Measurements from ENCODE around the gene TNFRSF11A. TPM values are rescaled to one million over a fixed set of nuclear protein-coding genes. Genes with fewer than 3 reads are reported as not detected.

The TNFRSF11A gene
- total RNA-seq, 4 donors from 2014 or later: 1.4 to 3.2 (median 1.8) TPM; not detected in 1

DNA sequence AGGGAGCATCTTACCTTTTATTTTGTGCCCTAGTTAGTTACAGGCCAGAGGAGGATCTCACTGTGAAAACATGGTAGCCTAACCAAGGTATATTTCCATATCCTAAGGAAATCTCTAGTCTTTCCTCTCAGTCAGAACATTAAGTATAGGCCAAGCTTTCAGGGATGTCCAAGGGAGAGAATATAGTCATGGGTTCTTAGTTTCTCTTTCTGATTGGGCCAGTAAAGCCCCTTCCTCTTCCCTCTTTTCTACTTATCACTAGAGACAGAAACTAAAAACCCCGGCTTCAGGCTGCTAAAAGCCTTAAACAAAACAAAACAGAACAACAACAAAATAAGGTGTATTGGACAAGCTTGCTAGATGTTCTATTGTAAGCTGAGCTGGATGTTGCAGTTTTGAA lies 44.3 kb upstream of the TNFRSF11A start:
- TF ChIP-seq, protein P1, sequence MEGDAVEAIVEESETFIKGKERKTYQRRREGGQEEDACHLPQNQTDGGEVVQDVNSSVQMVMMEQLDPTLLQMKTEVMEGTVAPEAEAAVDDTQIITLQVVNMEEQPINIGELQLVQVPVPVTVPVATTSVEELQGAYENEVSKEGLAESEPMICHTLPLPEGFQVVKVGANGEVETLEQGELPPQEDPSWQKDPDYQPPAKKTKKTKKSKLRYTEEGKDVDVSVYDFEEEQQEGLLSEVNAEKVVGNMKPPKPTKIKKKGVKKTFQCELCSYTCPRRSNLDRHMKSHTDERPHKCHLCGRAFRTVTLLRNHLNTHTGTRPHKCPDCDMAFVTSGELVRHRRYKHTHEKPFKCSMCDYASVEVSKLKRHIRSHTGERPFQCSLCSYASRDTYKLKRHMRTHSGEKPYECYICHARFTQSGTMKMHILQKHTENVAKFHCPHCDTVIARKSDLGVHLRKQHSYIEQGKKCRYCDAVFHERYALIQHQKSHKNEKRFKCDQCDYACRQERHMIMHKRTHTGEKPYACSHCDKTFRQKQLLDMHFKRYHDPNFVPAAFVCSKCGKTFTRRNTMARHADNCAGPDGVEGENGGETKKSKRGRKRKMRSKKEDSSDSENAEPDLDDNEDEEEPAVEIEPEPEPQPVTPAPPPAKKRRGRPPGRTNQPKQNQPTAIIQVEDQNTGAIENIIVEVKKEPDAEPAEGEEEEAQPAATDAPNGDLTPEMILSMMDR (IDR thresholded peaks at IDR 0.05 in 4 of 5, conservative IDR thresholded peaks at IDR 0.05 in 1 of 5): no peak
- no peak for TF ChIP-seq POLR2A (IDR thresholded peaks at IDR 0.05)
- Histone ChIP-seq H3K27ac (no peak overlapping the region), H3K4me1 (peaks cover 5 to 11% of the 10 kb centered on the region in 2 donors), H3K27me3 (no peaks in the 10 kb centered on the region), H3K36me3 (no peaks in the 10 kb centered on the region), H3K9me3 (no peaks in the 10 kb centered on the region), H3K4me3 (no peak overlapping the region)
- ATAC-seq (no peak), DNase-seq (no peak)
- intact Hi-C loops (cut with DNase I; ENCODE audit: low total_unique reads): no loop called here
- in situ Hi-C loops (cut with MboI; ENCODE audit: low sequenced_read_pairs in 4 of 4): loop anchor here in 1 of 4 donors (25.0 kb wide), 1 partner anchor 282 kb away; no protein-coding TSS in a partner anchor

DNA sequence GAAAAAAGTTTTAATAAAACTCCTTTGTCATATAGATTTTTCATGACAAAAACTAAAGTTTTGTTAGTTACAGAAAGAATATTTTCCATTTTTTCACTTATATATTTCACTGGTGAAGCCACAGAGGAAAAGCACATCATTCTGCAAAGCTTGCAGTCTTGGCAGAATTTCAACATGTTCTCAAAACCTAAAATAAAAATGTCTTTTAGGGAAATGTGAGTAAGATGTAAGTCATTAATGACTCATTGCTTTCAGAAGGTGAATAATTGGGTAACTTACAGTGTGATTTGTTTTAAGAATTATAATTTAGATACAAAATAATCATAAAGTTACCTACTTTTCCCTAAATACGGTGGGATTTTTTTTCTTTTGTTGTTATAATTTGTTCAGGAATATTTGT lies 43.4 kb upstream of the TNFRSF11A start:
- ATAC-seq: no peak
- DNase-seq: no peak
- Histone ChIP-seq H3K27ac (no peak overlapping the region), H3K27me3 (no peaks in the 10 kb centered on the region), H3K4me1 (peaks cover 5 to 11% of the 10 kb centered on the region in 2 donors), H3K4me3 (no peak overlapping the region), H3K9me3 (no peaks in the 10 kb centered on the region), H3K36me3 (no peaks in the 10 kb centered on the region)
- TF ChIP-seq, protein P1 (IDR thresholded peaks at IDR 0.05 in 4 of 5, conservative IDR thresholded peaks at IDR 0.05 in 1 of 5): no peak
- TF ChIP-seq POLR2A (IDR thresholded peaks at IDR 0.05): no peak
- intact Hi-C loops (cut with DNase I; ENCODE audit: low total_unique reads) (no loop called here), in situ Hi-C loops (cut with MboI; ENCODE audit: low sequenced_read_pairs in 4 of 4) (loop anchor here in 1 of 4 donors (25.0 kb wide), 1 partner anchor 281 kb away; no protein-coding TSS in a partner anchor)

DNA sequence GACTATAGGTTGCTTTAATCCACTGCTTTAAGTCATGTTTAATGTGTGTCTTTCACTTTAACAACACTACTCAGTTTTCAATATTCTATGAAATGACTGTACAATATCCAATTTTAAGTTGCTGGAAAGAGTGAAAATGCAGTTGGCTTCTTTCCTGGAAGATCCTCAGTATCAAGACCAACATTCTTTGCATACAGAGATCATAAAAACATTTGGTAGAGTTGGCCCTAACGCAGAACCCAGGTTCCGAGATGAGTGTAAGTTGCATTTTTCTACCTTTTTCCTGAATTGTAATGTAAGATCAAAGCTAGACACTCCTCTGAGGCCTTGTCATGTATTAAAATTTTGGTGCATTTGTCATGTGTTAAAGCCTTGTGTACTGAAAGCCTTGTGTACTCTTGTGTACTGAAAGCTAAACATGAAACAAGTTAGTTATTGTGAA lies 42.9 kb upstream of the TNFRSF11A start:
- Histone ChIP-seq H3K36me3 (no peaks in the 10 kb centered on the region), H3K4me1 (peaks cover 5 to 11% of the 10 kb centered on the region in 2 donors), H3K27me3 (no peaks in the 10 kb centered on the region), H3K4me3 (no peak overlapping the region), H3K27ac (no peak overlapping the region), H3K9me3 (no peaks in the 10 kb centered on the region)
- in situ Hi-C loops (cut with MboI; ENCODE audit: low sequenced_read_pairs in 4 of 4) (loop anchor here in 1 of 4 donors (25.0 kb wide), 1 partner anchor 280 kb away; no protein-coding TSS in a partner anchor), intact Hi-C loops (cut with DNase I; ENCODE audit: low total_unique reads) (no loop called here)
- ATAC-seq: no peak
- DNase-seq: no peak
- TF ChIP-seq, protein P1 (IDR thresholded peaks at IDR 0.05 in 4 of 5, conservative IDR thresholded peaks at IDR 0.05 in 1 of 5): no peak
- TF ChIP-seq POLR2A (IDR thresholded peaks at IDR 0.05): no peak

DNA sequence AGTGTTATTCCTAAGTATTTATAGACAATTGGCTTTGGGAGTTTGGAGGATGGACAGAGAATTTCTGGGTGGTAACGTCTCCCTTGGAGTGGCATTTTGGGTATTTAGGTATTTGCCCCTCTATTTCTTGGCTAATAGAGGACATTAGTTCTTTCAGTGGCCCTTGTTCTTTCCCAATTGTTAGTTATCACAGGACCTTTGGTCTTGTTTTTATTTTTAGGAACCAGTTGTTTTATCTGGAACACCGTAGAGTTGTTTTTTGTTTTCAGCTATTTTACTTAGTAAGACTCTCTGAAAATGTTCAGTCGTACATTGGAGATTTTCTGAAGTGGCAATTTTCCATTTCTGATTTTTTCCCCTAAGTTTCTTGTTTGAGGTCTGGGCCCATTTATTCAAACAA lies 40.5 kb upstream of the TNFRSF11A start:
- no peak for ATAC-seq
- no peak for TF ChIP-seq POLR2A (IDR thresholded peaks at IDR 0.05)
- no peaks in the 10 kb centered on the region for H3K27me3 ChIP-seq
- H3K27ac ChIP-seq: no peak overlapping the region
- in situ Hi-C loops (cut with MboI; ENCODE audit: low sequenced_read_pairs in 4 of 4): loop anchor here in 1 of 4 donors (25.0 kb wide), 1 partner anchor 278 kb away; no protein-coding TSS in a partner anchor
- DNase-seq: no peak
- intact Hi-C loops (cut with DNase I; ENCODE audit: low total_unique reads): no loop called here
- H3K4me1 ChIP-seq: peaks cover 5 to 11% of the 10 kb centered on the region in 2 donors
- no peak overlapping the region for H3K4me3 ChIP-seq
- H3K36me3 ChIP-seq: no peaks in the 10 kb centered on the region
- H3K9me3 ChIP-seq: no peaks in the 10 kb centered on the region

DNA sequence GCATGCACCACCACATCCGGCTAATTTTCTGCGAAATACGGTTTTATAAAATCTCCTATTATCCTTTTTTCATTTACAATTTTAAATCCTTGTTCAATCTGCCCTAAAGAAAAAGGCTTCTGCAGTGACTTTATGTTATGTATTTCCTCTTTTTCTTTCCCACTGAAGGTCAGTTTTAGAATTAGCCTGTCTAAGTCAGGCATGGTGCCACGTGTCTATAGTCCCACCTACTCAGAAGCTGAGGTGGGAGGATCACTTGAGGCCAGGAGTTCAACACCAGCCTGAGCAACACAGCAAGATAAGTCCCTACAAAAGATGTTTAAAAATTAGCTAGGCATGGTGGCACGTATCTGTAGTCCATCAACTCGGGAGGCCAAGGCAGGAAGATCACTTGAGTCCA lies 39.8 kb upstream of the TNFRSF11A start:
- intact Hi-C loops (cut with DNase I; ENCODE audit: low total_unique reads) (no loop called here), in situ Hi-C loops (cut with MboI; ENCODE audit: low sequenced_read_pairs in 4 of 4) (loop anchor here in 1 of 4 donors (25.0 kb wide), 1 partner anchor 277 kb away; no protein-coding TSS in a partner anchor)
- ATAC-seq: no peak
- no peaks in the 10 kb centered on the region for H3K9me3 ChIP-seq
- H3K27ac ChIP-seq: no peak overlapping the region
- H3K4me3 ChIP-seq: no peak overlapping the region
- peaks cover 5 to 11% of the 10 kb centered on the region in 2 donors for H3K4me1 ChIP-seq
- H3K27me3 ChIP-seq: no peaks in the 10 kb centered on the region
- TF ChIP-seq, protein P1 (IDR thresholded peaks at IDR 0.05 in 4 of 5, conservative IDR thresholded peaks at IDR 0.05 in 1 of 5): no peak
- TF ChIP-seq POLR2A (IDR thresholded peaks at IDR 0.05): no peak
- DNase-seq: no peak
- no peaks in the 10 kb centered on the region for H3K36me3 ChIP-seq

Data from gastrocnemius medialis (tissue), 4 donors.